Stimulated activated CD4-positive, alpha-beta T cell treated with anti-CD3 and anti-CD28 coated beads, Interleukin-4, amount 100 ng/mL, for 1 hour (primary cell): Measurements from ENCODE around the gene ANXA9.

Experiments
- DNase-seq: peaks from one replicate; pipeline ENCODE4 v3.0.0-alpha.2; 2020

The ANXA9 gene

GRCh38 chr1:150976401-150976821 lies 5.7 kb upstream of the ANXA9 start:
- no peak for DNase-seq

- peak; percentile 70 for DNase-seq
Measured at GRCh38 chr1:150976879-150977694, 5.0 kb upstream of the ANXA9 start.

GRCh38 chr1:150979092-150980056 lies 2.7 kb upstream of the ANXA9 start:
- peak; percentile 85 for DNase-seq

GRCh38 chr1:150981177-150981804 lies 801 bp upstream of the ANXA9 start:
- no peak for DNase-seq

GRCh38 chr1:150985179-150985825 lies 3.2 kb downstream of the ANXA9 start:
- DNase-seq: no peak

GRCh38 chr1:150987924-150988323 lies 5.8 kb downstream of the ANXA9 start:
- DNase-seq: no peak

GRCh38 chr1:150992626-150993025 lies 10.5 kb downstream of the ANXA9 start:
- no peak for DNase-seq

- no peak for DNase-seq
Measured at GRCh38 chr1:150994248-150994647, 12.2 kb downstream of the ANXA9 start.

- no peak for DNase-seq
Measured at GRCh38 chr1:150995460-150995859, 13.4 kb downstream of the ANXA9 start.

- no peak for DNase-seq
Measured at GRCh38 chr1:150995896-150996295, 13.8 kb downstream of the ANXA9 start.

- DNase-seq: no peak
Measured at GRCh38 chr1:150997126-150997872, 15.2 kb downstream of the ANXA9 start.

- no peak for DNase-seq
Measured at GRCh38 chr1:150997949-150998348, 15.9 kb downstream of the ANXA9 start.

GRCh38 chr1:150999051-150999674 lies 17.1 kb downstream of the ANXA9 start:
- DNase-seq: no peak

GRCh38 chr1:150999926-151000325 lies 17.8 kb downstream of the ANXA9 start:
- no peak for DNase-seq

- DNase-seq: no peak
Measured at GRCh38 chr1:151000408-151000807, 18.3 kb downstream of the ANXA9 start.

- no peak for DNase-seq
Measured at GRCh38 chr1:151001602-151002001, 19.5 kb downstream of the ANXA9 start.

- no peak for DNase-seq
Measured at GRCh38 chr1:151002051-151002450, 20.0 kb downstream of the ANXA9 start.

- DNase-seq: no peak
Measured at GRCh38 chr1:151002611-151003010, 20.5 kb downstream of the ANXA9 start.

GRCh38 chr1:151003180-151003579 lies 21.1 kb downstream of the ANXA9 start:
- DNase-seq: no peak

GRCh38 chr1:151005729-151006319 lies 23.7 kb downstream of the ANXA9 start:
- no peak for DNase-seq
